Left lobe of liver (tissue), 2 donors: Measurements from ENCODE around the gene NEURL1B. TPM values are rescaled to one million over a fixed set of nuclear protein-coding genes. Genes with fewer than 3 reads are reported as not detected.
A peak's percentile ranks its signal among the peaks of the same experiment; 100 is the strongest.
"Not testable (repeated sequence)": the region's sequence is repeated elsewhere in the genome, so short reads cannot be mapped to it uniquely, and the experiment has no call there.

Source experiments
- ATAC-seq: fragments of 200-7000 bp; cut with Tn5 transposase; one replicate; pipeline ENCODE4 v1.9.1; 2020; ENCODE audit warnings: mild to moderate bottlenecking, moderate library complexity
- DNase-seq: peaks from one replicate; pipeline ENCODE4 v3.0.0-alpha.2; 2020; ENCODE audit warnings: low spot score
- total RNA-seq: library from RNA; stranded (reverse); gene quantifications from one replicate; pipeline ENCODE4 v1.2.1, GENCODE V29; 2021
- donor health status: DM: no; HTN: no; CAD: no; lungs with moderate emphysema.
- donor health status: DM: no; HTN: yes; CAD: no.

The NEURL1B gene
- 9.5 TPM for total RNA-seq

GRCh38 chr5:172640822-172641358, at the start of gene NEURL1B:
TSS of gene NEURL1B (plus strand) at chr5:172641263. CDS start at chr5:172641407, 144 bp downstream.
- ATAC-seq (peak; percentile 92), DNase-seq (peak; percentile 80)

DNA sequence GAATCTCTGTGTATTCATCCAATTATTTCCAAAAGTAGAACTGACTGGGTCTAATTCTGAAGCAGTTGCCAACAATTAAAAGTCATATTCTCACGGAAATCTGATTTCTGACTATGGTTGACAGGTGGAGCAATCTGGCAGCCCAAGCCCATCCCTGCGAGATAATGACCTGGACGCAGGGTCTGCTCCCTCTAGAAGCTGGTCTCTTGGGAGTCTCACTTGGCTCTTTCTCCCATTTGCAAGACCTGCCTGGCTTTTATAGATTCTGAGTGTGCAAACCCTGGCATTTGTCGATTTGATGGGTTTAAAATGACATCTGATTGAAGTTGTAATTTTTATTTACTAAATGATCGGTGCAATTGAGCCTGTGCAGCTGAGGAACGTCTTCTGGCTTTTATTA, 49.4 kb upstream of the NEURL1B start:
- no peak for DNase-seq
- ATAC-seq: no peak

DNA sequence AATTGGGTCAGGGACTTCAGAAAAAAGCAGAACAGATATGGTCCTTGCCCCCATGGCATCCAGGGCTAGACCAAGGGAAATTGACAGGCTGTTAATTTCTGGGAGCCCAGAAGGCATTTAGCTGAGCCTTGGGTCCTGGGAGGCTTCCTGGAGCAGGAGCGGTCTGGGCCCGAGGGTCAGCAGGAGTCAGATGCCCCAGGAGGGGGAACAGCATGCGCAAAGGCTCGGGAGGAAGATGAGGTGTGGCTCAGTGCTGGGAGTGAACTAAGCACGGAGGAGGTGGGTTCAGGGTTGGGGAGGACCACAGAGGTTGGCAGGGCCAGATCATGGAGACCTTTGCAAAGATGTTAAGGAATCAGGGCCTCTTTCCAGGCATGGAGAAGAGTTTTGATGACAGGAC, 48.2 kb upstream of the NEURL1B start:
- no peak for DNase-seq
- no peak for ATAC-seq

DNA sequence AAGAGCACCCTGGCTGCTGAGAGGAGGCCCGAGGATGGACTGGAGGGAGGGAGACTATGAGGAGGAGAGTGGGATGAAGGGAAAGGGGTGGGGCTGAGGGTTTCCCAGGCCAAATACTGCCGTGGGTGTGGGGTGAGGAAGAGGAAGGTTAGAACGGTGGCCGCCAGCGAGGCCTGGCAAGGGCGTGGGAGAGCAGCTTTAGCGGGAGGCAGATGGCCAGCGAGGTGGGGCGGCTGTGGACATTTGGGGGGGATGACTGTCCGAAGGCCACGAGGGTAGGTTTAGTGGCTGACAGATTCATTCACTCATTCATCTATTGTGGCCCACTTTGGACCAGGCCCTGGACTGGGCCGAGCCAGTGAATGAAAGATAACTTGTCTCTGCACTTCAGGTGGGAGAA, 47.8 kb upstream of the NEURL1B start:
- no peak for DNase-seq
- no peak for ATAC-seq

DNA sequence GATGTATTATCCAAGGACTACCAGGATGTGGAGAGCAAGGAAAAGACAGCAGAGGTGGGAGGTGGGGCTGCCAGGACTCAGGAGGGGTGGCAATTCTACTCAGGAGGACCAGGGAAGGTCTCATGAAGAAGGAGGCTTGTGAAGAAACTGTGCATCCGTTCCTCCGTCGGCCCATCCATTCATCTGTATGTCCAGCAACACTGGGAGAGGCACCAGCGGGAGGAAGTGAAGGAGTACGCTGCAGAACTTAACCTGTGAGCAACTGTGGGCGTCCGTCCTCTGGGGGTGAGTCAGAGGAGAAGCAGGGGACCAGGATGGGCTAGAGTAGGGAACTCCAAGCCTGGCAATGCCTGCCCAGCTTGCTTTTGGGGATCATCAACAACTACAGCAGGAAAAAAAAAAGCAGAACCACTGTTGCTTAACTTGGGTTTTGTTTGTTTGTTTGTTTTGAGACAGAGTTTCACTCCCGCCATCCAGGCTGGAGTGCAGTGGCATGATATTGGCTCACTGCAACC, 47.3 kb upstream of the NEURL1B start:
- ATAC-seq (no peak), DNase-seq (no peak)

DNA sequence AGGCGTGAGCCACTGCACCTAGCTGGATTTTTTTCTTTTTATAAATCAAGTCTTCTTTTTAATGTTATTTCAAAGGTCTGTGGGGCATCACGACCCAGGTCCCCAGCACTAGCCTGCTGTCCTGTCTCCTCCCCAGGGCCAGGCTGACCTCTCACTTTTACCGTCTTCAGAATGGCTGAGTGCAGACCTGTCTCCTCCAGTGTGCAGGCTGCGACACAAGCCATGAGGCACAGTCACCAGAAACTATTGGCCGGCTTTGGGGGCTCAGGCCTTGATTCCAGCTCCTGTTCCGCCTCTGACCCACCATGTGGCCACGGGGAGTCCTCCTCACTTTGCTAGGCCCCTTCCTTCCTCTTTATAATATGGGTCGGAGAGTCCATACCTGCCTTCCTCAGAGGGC, 46.6 kb upstream of the NEURL1B start:
- DNase-seq (no peak), ATAC-seq (no peak)

DNA sequence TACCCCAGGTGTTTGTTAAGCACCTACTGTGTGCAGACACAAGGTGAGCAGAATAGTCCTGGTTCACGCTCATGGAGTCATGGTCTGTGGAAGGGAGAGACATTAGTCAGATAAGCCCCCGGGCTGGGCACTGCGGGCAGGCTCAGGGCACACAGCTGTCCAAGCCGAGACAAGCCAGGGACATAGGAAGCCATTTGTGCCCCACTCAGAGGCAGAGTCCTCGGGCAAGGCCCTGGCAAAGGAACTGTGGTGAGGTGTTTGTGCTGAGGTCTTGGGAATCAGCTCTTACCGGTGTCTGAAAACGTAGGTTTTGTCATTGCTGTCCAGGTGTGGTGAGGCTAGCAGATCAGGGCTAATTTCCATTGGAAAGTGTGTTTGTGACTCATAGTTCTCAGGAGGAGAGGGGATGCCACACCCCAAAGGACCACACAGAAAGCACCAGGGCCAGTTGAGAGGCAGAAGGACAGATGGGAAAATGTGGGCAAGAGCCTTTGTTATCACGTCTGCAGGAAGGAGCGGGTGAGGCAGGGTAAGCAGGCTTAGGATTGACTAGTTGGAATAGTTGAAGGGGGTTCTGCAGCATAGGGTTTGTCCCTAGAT, 46.1 kb upstream of the NEURL1B start:
- no peak for DNase-seq
- no peak for ATAC-seq

DNA sequence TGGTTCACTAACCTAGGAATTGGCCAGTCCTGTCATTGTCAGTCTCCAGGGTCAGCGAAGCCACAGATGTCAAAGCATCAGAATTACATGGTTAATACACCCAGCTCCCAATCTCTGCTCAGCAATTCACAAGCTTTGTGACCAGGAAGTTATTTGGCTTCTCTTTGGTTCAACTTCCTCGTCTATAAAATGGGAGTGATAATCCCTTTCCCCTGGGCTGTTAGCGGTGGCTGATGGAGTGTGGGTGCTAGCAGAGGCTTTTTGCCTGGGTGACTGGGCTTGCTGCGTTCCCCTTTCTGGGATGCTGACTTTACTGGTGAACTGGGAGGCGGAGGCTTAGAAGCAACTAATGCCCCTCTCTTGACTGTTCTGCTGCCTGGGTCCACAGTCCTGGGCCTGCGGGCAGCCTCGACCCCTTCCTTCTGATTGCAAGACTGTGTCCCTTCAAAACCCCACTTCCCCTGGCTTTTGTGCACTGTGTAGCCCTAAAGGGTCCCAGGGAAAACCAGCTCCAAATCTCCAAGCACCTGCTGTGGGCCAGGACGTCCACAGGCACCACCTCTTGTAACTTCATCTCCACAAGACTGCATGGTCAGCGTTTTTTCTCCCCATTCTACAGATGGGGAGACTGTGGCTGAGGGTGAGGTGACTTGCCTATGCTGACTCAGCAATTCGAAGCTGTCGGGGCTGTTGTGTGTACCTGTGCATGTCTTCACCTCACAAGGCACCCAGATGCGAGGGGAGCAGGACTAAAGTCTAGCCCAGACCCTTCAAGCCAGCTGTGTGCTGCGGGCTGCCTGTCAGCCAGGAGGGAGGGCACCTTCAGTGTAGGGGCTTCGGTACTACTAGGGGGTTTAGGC, 45.2 kb upstream of the NEURL1B start:
- no peak for ATAC-seq
- DNase-seq: no peak

GRCh38 chr5:172596638-172597231, 44.3 kb upstream of the NEURL1B start:
- ATAC-seq (no peak), DNase-seq (no peak)

- DNase-seq (no peak), ATAC-seq (no peak)
Observed at GRCh38 chr5:172597755-172598155, 43.3 kb upstream of the NEURL1B start.

DNA sequence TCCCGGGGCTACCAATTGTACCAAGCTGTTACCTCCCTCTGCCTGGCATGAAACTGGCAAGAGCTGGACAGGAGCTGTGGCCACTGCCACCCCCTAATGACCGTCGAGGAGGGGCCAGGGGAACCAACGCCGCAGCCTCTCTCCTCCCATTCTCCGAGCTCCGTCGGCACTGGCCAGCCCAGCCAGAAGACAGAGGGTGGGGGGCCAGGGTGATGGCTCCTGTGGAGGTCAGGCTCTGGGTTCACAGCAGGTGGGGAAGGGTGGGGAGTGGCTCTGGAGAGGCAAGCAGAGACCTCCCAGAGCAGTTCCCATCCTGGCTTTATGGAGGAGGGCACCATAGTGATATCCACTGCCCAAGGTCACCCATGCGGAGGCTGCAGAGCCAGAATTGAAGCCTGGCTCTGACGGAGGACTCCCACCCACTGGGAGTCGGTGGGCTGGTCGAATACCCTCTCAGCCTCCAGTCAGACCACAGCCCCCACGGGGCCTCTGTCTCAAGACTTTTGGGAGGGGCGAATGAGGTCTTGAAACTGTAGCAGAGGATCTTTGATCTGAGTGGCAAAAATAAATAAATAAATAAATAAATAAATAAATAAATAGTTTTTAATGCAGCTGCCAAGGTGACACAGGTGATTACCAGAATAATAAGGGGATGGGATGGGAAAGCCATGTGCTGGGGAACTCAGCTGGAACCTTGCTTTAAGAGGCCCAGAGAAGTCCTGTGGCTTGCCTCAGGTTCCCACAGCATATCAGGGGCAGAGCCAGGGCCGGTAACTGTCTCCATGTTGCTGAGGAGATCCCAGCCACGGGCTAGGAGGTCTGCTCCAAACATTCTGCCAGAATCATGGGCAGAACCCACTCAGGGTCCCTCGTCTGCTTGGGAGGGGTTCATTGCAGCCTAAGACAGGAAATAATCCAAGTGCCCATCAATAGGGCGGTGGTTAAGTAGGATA, 42.5 kb upstream of the NEURL1B start:
- ATAC-seq (no peak), DNase-seq (no peak)

GRCh38 chr5:172599204-172599567, 41.9 kb upstream of the NEURL1B start:
- ATAC-seq (no peak), DNase-seq (no peak)

DNA sequence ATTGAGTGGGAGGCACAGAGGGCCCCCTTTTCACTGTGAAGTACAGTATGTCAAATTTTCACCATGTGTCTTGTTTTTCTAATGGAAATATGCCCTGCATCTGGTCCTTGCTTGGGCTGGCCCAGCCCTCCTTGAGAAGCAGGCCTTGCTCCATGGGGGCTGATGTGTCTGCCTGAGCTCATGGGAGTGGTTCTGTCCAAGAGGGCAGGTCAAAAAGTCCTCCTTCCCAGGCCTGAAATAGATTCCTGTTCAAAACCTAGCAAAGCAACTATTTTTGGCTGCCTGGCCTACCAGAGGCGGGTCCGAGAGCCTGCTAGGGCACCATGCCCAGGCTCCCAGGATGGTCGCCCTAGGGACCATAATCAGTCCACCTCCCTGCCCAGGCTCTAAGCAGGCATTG, 40.5 kb upstream of the NEURL1B start:
- DNase-seq: no peak
- no peak for ATAC-seq

GRCh38 chr5:172601576-172601975, 39.5 kb upstream of the NEURL1B start:
- DNase-seq, ATAC-seq: not testable (repeated sequence)

- ATAC-seq (no peak), DNase-seq (no peak)
Observed at GRCh38 chr5:172602783-172603231, 38.3 kb upstream of the NEURL1B start.

- no peak for DNase-seq
- no peak for ATAC-seq
Observed at GRCh38 chr5:172603251-172603806, 37.7 kb upstream of the NEURL1B start.

- DNase-seq (no peak), ATAC-seq (no peak)
Observed at GRCh38 chr5:172605466-172605865, 35.6 kb upstream of the NEURL1B start.

- ATAC-seq (peak; percentile 37), DNase-seq (no peak)
Observed at GRCh38 chr5:172606156-172606785, 34.8 kb upstream of the NEURL1B start.

GRCh38 chr5:172607213-172607793, 33.8 kb upstream of the NEURL1B start:
- no peak for DNase-seq
- ATAC-seq: no peak
